Upper lobe of right lung (tissue), 1 donor: Measurements from ENCODE around the gene VSIR. TPM values are rescaled to one million over a fixed set of nuclear protein-coding genes. Genes with fewer than 3 reads are reported as not detected.

Source experiments
- ATAC-seq: fragments of 200-7000 bp; cut with Tn5 transposase; one replicate; pipeline ENCODE4 v1.9.1; 2020; ENCODE audit warnings: mild to moderate bottlenecking, moderate library complexity
- DNase-seq: peaks from one replicate; pipeline ENCODE4 v3.0.0-alpha.2; 2020
- H3K27ac ChIP-seq: fragments of 200-600 bp; one replicate; pipeline ENCODE4 v1.8.0; 2022
- H3K27me3 ChIP-seq: fragments of 200-600 bp; one replicate; pipeline ENCODE4 v1.8.0; 2022; ENCODE audit warnings: mild to moderate bottlenecking
- H3K36me3 ChIP-seq: fragments of 200-600 bp; one replicate; pipeline ENCODE4 v1.8.0; 2022
- H3K4me1 ChIP-seq: fragments of 200-600 bp; one replicate; pipeline ENCODE4 v1.8.0; 2022
- H3K4me3 ChIP-seq: fragments of 200-600 bp; one replicate; pipeline ENCODE4 v1.8.0; 2022; ENCODE audit warnings: mild to moderate bottlenecking
- H3K9me3 ChIP-seq: fragments of 200-600 bp; one replicate; pipeline ENCODE4 v1.8.0; 2022
- intact Hi-C: fragments of 100-400 bp; cut with DNase I; formaldehyde crosslinking; loops from one replicate; pipeline ENCODE4 v1.11.0; 2022
- total RNA-seq: library from RNA; stranded (reverse); fragmentation: NEBNext Ultra II Directional; extraction: Animal tissue kit (Norgen Biotek cat#: 25700); gene quantifications from one replicate; pipeline ENCODE4 v1.2.1, GENCODE V29; 2021
- TF ChIP-seq, protein P1 (sequence below): fragments of 200-600 bp; IDR thresholded peaks from one replicate; pipeline ENCODE4 v1.8.0; 2022; ENCODE audit warnings: antibody characterized with exemption
- donor health status: DM: no; HTN: yes; CAD: no; lungs with severe emphysema.

The VSIR gene
- total RNA-seq, 1 donor from 2014 or later = 128 TPM

DNA sequence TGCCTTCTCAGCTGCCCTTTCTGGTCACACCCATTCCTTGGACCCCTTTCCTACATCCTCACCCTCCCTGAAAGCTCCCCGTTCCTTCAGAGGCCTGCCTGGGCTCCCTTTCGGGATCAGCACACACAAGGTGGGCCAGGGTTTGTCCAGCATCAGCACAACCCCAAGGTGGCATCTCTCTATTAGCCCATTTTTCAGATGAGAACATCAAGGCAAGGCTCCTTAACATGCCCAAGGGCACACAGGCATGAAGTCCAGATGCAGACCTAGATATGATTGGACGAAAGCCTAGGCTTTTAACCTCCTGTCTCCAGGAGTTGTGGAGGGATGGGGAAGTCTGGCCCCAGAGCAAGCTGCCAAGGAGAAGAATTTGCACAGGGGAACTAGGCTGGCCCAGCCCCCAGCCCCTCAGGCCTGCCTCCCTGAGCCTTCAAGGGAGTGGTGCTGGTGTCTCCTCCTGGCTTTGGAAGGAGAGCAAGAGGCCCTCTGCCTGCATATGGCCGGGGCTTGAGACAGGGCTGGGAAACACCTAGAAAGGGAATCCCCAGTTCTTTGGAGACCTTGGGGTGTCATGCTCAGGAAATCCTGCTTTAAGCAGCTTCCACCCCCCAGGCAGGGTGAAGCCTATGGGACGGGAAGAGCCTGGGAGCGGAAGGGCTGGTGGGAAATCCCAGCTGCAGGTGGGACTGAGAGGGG, 9.0 kb upstream of the VSIR start:
- TF ChIP-seq, protein P1, sequence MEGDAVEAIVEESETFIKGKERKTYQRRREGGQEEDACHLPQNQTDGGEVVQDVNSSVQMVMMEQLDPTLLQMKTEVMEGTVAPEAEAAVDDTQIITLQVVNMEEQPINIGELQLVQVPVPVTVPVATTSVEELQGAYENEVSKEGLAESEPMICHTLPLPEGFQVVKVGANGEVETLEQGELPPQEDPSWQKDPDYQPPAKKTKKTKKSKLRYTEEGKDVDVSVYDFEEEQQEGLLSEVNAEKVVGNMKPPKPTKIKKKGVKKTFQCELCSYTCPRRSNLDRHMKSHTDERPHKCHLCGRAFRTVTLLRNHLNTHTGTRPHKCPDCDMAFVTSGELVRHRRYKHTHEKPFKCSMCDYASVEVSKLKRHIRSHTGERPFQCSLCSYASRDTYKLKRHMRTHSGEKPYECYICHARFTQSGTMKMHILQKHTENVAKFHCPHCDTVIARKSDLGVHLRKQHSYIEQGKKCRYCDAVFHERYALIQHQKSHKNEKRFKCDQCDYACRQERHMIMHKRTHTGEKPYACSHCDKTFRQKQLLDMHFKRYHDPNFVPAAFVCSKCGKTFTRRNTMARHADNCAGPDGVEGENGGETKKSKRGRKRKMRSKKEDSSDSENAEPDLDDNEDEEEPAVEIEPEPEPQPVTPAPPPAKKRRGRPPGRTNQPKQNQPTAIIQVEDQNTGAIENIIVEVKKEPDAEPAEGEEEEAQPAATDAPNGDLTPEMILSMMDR = no peak
- no peaks in the 10 kb centered on the region for H3K9me3 ChIP-seq
- DNase-seq (no peak), ATAC-seq (no peak)
- H3K4me1 ChIP-seq = peaks cover 10% of the 10 kb centered on the region
- no peaks in the 10 kb centered on the region for H3K36me3 ChIP-seq
- intact Hi-C loops = no loop called here
- H3K27ac ChIP-seq = no peak overlapping the region
- no peak overlapping the region for H3K4me3 ChIP-seq
- H3K27me3 ChIP-seq = no peaks in the 10 kb centered on the region

- Histone ChIP-seq H3K4me3 (no peak overlapping the region), H3K9me3 (no peaks in the 10 kb centered on the region), H3K27me3 (no peaks in the 10 kb centered on the region), H3K4me1 (peaks cover 23% of the 10 kb centered on the region), H3K27ac (no peak overlapping the region), H3K36me3 (no peaks in the 10 kb centered on the region)
- TF ChIP-seq, protein P1 = no peak
- DNase-seq (no peak), ATAC-seq (no peak)
- intact Hi-C loops = no loop called here
These were observed 7.4 kb upstream of the VSIR start for GRCh38 chr10:71780719-71781118.

GRCh38 chr10:71780156-71780555, 6.8 kb upstream of the VSIR start:
- H3K36me3 ChIP-seq = no peaks in the 10 kb centered on the region
- no peak for DNase-seq
- H3K4me3 ChIP-seq = no peak overlapping the region
- TF ChIP-seq, protein P1 = no peak
- H3K4me1 ChIP-seq = peaks cover 29% of the 10 kb centered on the region
- no peaks in the 10 kb centered on the region for H3K27me3 ChIP-seq
- no peak for ATAC-seq
- intact Hi-C loops = no loop called here
- no peak overlapping the region for H3K27ac ChIP-seq
- no peaks in the 10 kb centered on the region for H3K9me3 ChIP-seq

DNA sequence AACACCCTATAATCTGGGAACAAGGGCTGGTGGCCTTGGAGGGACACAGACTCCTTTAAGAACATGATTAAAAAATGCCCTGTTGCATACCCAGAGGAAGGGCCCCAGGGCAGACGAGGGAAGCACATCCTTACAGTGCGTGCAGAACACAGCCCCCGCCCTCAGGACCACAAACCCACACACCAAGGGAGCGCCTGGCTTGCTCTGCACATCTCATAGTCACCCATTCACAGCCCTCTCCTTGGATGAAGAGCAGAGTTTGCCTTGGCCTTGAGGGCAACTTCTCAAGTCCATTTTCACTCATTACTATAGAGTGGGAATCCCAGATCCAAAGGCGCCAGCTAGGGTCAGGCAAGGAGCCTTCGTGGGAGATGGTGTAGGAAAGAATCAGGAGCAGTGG, 6.3 kb upstream of the VSIR start:
- Histone ChIP-seq H3K27me3 (no peaks in the 10 kb centered on the region), H3K9me3 (no peaks in the 10 kb centered on the region), H3K4me1 (peaks cover 34% of the 10 kb centered on the region), H3K36me3 (no peaks in the 10 kb centered on the region), H3K27ac (no peak overlapping the region), H3K4me3 (no peak overlapping the region)
- ATAC-seq (no peak), DNase-seq (no peak)
- intact Hi-C loops = no loop called here
- TF ChIP-seq, protein P1 = no peak

GRCh38 chr10:71778071-71778825, 4.9 kb upstream of the VSIR start:
- H3K36me3 ChIP-seq = no peaks in the 10 kb centered on the region
- intact Hi-C loops = no loop called here
- no peak for ATAC-seq
- no peaks in the 10 kb centered on the region for H3K9me3 ChIP-seq
- no peak for DNase-seq
- H3K4me1 ChIP-seq = peaks cover 41% of the 10 kb centered on the region
- H3K27me3 ChIP-seq = no peaks in the 10 kb centered on the region
- TF ChIP-seq, protein P1 = no peak
- no peak overlapping the region for H3K27ac ChIP-seq
- no peak overlapping the region for H3K4me3 ChIP-seq
